ENCODE measurements around the gene LRCH1.

DNA sequence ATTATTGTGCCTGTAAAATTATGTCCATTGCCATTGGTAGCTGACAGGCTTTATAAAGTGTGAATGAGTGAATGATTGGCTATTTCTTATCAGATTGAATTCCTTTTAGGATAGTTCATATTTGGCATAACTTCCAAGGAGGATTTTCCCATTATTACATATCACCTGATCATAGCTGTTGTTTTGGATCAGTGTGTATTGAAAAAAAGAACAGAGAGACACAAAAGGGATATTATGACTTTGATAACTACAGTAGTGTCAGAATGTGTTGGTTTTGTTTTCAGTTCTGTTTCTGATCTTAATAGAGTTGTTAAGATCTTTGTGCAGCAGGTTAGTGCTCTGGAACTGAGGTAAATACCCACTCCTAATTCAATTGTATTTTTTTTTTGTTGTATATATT, 103.8 kb downstream of the LRCH1 start:
- TF ChIP-seq, protein P1, sequence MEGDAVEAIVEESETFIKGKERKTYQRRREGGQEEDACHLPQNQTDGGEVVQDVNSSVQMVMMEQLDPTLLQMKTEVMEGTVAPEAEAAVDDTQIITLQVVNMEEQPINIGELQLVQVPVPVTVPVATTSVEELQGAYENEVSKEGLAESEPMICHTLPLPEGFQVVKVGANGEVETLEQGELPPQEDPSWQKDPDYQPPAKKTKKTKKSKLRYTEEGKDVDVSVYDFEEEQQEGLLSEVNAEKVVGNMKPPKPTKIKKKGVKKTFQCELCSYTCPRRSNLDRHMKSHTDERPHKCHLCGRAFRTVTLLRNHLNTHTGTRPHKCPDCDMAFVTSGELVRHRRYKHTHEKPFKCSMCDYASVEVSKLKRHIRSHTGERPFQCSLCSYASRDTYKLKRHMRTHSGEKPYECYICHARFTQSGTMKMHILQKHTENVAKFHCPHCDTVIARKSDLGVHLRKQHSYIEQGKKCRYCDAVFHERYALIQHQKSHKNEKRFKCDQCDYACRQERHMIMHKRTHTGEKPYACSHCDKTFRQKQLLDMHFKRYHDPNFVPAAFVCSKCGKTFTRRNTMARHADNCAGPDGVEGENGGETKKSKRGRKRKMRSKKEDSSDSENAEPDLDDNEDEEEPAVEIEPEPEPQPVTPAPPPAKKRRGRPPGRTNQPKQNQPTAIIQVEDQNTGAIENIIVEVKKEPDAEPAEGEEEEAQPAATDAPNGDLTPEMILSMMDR (conservative IDR thresholded peaks at IDR 0.05; ENCODE audit: low read depth in 2 of 2) = no peak
- TF ChIP-seq CREB1 (CRISPR knock-in tag; IDR thresholded peaks at IDR 0.05; ENCODE audit: low read depth) = no peak
- no peak for TF ChIP-seq EZH2 (IDR thresholded peaks at IDR 0.05; ENCODE audit: low read depth, unreplicated experiment)
- no peak for TF ChIP-seq POLR2AphosphoS5 (IDR thresholded peaks at IDR 0.05; ENCODE audit: low read depth)
- TF ChIP-seq, protein P2, sequence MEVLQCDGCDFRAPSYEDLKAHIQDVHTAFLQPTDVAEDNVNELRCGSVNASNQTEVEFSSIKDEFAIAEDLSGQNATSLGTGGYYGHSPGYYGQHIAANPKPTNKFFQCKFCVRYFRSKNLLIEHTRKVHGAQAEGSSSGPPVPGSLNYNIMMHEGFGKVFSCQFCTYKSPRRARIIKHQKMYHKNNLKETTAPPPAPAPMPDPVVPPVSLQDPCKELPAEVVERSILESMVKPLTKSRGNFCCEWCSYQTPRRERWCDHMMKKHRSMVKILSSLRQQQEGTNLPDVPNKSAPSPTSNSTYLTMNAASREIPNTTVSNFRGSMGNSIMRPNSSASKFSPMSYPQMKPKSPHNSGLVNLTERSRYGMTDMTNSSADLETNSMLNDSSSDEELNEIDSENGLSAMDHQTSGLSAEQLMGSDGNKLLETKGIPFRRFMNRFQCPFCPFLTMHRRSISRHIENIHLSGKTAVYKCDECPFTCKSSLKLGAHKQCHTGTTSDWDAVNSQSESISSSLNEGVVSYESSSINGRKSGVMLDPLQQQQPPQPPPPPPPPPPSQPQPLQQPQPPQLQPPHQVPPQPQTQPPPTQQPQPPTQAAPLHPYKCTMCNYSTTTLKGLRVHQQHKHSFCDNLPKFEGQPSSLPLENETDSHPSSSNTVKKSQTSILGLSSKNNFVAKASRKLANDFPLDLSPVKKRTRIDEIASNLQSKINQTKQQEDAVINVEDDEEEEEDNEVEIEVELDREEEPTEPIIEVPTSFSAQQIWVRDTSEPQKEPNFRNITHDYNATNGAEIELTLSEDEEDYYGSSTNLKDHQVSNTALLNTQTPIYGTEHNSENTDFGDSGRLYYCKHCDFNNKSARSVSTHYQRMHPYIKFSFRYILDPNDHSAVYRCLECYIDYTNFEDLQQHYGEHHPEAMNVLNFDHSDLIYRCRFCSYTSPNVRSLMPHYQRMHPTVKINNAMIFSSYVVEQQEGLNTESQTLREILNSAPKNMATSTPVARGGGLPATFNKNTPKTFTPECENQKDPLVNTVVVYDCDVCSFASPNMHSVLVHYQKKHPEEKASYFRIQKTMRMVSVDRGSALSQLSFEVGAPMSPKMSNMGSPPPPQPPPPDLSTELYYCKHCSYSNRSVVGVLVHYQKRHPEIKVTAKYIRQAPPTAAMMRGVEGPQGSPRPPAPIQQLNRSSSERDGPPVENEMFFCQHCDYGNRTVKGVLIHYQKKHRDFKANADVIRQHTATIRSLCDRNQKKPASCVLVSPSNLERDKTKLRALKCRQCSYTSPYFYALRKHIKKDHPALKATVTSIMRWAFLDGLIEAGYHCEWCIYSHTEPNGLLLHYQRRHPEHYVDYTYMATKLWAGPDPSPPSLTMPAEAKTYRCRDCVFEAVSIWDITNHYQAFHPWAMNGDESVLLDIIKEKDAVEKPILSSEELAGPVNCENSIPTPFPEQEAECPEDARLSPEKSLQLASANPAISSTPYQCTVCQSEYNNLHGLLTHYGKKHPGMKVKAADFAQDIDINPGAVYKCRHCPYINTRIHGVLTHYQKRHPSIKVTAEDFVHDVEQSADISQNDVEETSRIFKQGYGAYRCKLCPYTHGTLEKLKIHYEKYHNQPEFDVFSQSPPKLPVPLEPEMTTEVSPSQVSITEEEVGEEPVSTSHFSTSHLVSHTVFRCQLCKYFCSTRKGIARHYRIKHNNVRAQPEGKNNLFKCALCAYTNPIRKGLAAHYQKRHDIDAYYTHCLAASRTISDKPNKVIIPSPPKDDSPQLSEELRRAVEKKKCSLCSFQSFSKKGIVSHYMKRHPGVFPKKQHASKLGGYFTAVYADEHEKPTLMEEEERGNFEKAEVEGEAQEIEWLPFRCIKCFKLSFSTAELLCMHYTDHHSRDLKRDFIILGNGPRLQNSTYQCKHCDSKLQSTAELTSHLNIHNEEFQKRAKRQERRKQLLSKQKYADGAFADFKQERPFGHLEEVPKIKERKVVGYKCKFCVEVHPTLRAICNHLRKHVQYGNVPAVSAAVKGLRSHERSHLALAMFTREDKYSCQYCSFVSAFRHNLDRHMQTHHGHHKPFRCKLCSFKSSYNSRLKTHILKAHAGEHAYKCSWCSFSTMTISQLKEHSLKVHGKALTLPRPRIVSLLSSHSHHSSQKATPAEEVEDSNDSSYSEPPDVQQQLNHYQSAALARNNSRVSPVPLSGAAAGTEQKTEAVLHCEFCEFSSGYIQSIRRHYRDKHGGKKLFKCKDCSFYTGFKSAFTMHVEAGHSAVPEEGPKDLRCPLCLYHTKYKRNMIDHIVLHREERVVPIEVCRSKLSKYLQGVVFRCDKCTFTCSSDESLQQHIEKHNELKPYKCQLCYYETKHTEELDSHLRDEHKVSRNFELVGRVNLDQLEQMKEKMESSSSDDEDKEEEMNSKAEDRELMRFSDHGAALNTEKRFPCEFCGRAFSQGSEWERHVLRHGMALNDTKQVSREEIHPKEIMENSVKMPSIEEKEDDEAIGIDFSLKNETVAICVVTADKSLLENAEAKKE (CRISPR knock-in tag; IDR thresholded peaks at IDR 0.05) = no peak
- TF ChIP-seq ZNF114 (CRISPR knock-in tag; IDR thresholded peaks at IDR 0.05) = no peak
- TF ChIP-seq JUNB (IDR thresholded peaks at IDR 0.05; ENCODE audit: unreplicated experiment) = no peak
- no peak for TF ChIP-seq EZH2phosphoT487 (IDR thresholded peaks at IDR 0.05; ENCODE audit: unreplicated experiment)
- TF ChIP-seq, protein P3, sequence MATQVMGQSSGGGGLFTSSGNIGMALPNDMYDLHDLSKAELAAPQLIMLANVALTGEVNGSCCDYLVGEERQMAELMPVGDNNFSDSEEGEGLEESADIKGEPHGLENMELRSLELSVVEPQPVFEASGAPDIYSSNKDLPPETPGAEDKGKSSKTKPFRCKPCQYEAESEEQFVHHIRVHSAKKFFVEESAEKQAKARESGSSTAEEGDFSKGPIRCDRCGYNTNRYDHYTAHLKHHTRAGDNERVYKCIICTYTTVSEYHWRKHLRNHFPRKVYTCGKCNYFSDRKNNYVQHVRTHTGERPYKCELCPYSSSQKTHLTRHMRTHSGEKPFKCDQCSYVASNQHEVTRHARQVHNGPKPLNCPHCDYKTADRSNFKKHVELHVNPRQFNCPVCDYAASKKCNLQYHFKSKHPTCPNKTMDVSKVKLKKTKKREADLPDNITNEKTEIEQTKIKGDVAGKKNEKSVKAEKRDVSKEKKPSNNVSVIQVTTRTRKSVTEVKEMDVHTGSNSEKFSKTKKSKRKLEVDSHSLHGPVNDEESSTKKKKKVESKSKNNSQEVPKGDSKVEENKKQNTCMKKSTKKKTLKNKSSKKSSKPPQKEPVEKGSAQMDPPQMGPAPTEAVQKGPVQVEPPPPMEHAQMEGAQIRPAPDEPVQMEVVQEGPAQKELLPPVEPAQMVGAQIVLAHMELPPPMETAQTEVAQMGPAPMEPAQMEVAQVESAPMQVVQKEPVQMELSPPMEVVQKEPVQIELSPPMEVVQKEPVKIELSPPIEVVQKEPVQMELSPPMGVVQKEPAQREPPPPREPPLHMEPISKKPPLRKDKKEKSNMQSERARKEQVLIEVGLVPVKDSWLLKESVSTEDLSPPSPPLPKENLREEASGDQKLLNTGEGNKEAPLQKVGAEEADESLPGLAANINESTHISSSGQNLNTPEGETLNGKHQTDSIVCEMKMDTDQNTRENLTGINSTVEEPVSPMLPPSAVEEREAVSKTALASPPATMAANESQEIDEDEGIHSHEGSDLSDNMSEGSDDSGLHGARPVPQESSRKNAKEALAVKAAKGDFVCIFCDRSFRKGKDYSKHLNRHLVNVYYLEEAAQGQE (IDR thresholded peaks at IDR 0.05; ENCODE audit: unreplicated experiment) = no peak
